ENCODE data around the gene TBATA.
"Not testable (repeated sequence)": the region's sequence is repeated elsewhere in the genome, so short reads cannot be mapped to it uniquely, and the experiment has no call there.

Gene TBATA

GRCh38 chr10:70779088-70779487, 6.1 kb downstream of the TBATA start:
- DNase-seq (ENCODE audit: low spot score), result no peak

GRCh38 chr10:70778267-70778924, 6.8 kb downstream of the TBATA start:
- no peak for DNase-seq (ENCODE audit: low spot score)

GRCh38 chr10:70777063-70777875, 7.9 kb downstream of the TBATA start:
- DNase-seq (ENCODE audit: low spot score), result no peak

GRCh38 chr10:70776455-70777005, 8.6 kb downstream of the TBATA start:
- no peak for DNase-seq (ENCODE audit: low spot score)

DNA sequence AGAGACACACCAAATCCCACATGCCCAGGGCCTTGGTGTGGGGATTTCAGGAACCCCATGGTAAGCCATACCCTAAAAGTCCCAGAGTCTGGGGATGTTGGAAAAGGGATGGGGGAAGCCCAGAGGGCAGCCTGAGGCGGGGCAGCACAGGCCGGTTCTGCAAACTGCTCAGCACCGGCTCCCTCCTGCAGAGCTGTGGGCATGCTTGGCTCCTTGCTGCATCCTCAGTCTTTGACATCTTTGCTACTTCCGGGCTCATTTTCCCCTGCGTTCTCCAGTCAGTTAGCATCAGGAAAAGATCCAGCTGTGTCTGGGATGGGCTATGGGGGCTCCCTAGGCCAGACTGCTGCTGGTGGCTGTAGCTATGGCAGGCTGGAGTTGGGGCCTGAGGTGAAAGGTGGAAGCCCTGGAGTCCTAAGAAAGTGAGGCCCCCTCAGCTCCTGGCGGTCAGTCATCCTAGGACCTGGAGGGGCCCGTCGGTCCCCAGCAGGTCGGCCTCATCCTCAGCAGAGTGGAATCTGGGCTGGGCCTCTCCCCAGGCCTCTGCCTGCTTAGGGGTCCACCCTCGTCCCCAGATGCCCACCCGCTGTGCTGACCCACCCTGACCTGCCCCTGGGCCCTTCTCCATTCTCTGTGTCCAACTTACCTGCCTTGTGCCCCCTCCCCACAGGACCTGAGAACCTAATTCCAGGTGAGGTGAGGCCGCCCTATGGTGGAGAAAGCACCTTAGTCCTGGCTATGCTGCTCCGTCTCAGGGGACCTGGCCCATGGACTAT, 9.3 kb downstream of the TBATA start:
- no peak for DNase-seq (ENCODE audit: low spot score)

- DNase-seq (ENCODE audit: low spot score), result no peak
These were observed 10.1 kb downstream of the TBATA start for GRCh38 chr10:70774810-70775678.

GRCh38 chr10:70773965-70774809, 11.0 kb downstream of the TBATA start:
- no peak for DNase-seq (ENCODE audit: low spot score)

DNA sequence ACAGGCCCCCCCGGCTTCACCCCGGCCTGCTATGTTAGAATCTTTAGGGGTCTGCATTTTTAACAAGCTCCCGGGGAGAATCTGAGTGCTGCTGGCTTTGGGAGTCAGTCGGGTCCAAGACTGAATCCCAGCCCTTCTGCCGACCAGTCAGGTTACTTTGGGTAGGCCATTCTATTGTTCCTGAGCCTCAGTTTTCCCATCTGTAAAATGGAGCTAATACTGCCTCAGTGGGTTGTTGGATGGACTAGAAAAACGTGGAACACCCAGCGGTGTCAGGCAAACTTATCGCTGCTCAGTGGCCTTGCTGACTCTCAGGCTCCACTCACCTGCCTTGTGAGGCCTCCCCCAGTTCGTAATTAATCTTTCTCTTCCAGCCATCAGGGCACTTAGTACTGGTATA, 11.7 kb downstream of the TBATA start:
- no peak for DNase-seq (ENCODE audit: low spot score)

- DNase-seq (ENCODE audit: low spot score), result no peak
These were observed 12.6 kb downstream of the TBATA start for GRCh38 chr10:70772627-70773026.

GRCh38 chr10:70771311-70772194, 13.6 kb downstream of the TBATA start:
- DNase-seq (ENCODE audit: low spot score), result no peak

DNA sequence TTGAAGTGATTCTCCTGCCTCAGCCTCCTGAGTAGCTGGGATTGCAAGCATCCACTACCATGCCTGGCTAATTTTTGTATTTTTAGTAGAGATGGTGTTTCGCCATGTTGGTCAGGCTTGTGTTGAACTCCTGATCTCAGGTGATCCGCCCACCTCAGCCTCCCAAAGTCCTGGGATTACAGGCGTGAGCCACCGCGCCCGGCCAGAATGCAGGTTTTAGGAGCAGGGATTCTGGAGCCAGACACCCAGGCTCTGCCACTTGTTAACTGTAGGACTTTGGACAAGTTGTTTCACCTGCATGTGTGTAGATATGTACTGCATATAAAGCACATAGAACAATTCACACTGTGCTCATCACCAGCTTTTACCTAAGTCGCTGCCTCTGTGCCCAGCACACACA, 14.7 kb downstream of the TBATA start:
- not testable (repeated sequence) for DNase-seq (ENCODE audit: low spot score)

DNA sequence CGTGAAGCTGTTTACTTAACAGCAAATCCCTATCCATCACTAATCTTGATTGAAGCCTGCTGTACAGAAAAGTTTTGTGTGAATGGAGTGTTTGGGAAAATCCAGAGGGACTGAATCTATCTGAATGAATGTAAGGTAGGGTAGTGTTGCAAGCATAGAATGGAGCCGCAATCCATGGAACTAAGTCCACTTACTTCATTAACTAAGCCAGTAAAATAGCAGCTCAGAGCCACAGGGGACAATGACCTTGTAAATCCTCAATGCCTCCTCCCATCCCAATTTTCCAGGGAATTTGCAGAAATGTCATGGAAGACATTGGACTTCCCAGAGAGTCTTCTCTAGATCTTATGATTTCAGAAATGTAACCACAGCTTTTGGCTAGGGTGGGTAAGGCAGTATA, 15.2 kb downstream of the TBATA start:
- no peak for DNase-seq (ENCODE audit: low spot score)

GRCh38 chr10:70769121-70769520, 16.1 kb downstream of the TBATA start:
- no peak for DNase-seq (ENCODE audit: low spot score)

DNA sequence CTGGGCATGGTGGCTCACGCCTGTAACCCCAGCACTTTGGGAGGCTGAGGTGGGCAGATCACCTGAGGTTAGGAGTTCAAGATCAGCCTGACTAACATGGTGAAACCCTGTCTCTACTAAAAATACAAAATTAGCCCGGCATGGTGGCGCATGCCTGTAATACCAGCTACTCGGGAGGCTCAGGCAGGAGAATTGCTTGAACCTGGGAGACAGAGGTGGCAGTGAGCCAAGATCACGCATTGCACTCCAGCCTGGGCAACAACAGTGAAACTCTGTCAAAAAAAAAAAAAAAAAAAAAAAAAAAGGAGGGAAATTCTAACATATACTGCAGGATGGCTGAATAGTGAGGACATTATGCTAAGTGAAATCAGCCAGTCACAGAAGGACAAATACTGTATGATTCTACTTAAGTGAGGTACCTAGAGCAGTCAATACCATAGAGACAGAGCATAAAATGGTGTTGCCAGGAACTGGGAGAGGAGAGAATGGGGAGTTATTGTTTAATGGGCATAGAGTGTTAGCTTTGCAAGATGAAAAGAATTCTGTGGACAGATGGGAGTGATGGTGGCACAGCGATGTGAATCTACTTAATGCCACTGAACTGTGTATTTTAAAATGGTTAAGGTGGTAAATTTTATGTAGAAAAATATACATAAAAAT, 17.0 kb downstream of the TBATA start:
- DNase-seq (ENCODE audit: low spot score), result not testable (repeated sequence)

DNA sequence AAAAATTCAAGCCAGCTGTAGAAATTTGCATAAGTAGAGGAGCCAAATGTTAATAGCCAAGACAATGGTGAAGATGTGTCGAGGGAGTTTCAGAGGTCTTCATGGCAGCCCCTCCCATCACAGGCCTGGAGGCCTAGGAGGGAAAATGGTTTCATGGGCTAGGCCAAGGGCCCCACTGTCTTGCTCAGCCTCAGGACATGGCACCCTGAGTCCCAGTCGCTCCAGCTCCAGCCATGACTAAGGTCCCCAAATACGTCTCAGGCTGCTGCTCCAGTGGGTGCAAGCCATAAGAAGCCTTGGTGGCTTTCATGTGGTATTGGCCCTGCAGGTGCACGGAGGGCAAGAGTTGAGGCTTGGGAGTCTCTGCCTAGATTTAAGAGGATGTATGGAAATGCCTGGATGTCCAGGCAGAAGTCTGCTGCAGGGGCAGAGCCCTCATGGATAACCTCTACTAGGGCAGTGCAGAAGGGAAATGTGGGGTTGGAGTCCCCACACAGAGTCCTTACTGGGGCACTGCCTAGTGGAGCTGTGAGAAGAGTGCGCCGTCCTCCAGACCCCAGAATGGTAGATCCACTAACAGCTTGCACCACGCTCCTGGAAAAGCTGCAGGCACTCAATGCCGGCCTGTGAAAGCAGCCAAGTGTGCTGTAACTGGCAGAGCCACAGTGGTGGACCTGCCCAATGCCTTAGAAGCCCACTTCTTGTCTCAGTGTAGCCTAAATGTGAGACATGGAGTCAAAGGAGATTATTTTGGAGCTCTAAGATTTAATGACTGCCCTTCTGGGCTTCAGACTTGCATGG, 19.2 kb downstream of the TBATA start:
- no peak for DNase-seq (ENCODE audit: low spot score)

DNA sequence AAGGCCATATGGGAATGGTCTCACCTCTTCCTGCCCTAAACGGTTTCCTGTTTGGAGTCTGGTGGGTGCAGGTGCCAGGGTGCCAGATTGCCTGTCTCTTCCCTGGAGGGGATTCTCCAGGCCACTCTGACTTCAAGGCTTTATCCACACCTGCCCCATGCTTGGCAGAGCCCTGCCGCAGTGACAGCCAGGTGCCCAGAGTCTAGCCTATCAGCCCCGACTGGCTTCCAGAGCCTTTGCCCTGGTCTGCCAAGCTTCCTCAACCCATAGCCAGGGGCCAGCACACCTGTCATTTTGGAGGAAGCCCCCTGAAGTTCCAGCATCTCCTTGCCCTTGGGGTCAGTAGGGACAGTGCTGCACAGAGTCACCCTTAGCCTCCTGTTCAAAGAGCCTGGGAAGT, 21.6 kb downstream of the TBATA start:
- no peak for DNase-seq (ENCODE audit: low spot score)

DNA sequence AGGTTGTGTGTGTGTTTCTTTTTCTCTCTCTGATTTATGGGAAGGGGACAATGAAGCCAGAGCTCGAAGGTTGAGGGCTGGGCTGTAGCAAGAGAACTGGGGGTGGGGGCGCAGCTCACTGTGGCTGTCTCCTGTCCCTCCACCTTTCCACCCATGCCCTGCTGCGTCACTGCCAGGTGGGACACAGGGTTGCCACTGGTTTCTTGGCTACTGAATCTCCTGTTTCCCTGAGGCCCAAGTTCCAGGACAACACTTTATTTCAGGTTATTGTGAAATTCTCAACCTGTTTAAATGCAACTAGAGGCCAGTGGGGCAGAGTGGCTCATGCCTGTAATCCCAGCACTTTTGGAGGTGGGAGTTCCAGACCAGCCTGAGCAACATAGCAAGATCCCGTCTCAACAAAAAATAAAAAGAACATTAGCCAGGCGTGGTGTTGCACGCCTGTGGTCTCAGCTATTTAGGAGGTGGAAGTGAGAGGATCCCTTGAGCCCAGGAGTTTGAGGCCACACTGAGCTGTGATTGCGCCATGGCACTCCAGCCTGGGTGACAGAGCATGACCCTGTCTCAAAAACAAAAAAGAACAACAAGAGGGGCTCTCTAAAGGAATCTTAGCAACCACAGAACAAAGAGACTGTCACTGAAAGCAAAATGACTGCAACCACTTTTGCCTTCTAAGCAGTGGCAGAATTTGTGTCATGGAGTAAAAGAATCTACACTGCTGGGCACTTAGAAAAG, 22.6 kb downstream of the TBATA start:
- DNase-seq (ENCODE audit: low spot score), result no peak
